Endodermal cell (in vitro differentiated cells): ENCODE data around the gene NEDD4L. TPM values are rescaled to one million over a fixed set of nuclear protein-coding genes. Genes with fewer than 3 reads are reported as not detected.
A peak's percentile ranks its signal among the peaks of the same experiment; 100 is the strongest.

Source experiments
- DNase-seq: peaks from one replicate; pipeline ENCODE4 v3.0.0-alpha.2; 2017
- H3K27ac ChIP-seq: 2 replicates; pipeline ENCODE4 v1.5.1; 2013; ENCODE audit warnings: mild to moderate bottlenecking, low read depth, low read length, moderate library complexity
- H3K27me3 ChIP-seq: 2 replicates; pipeline ENCODE4 v1.6.1; 2013; ENCODE audit warnings: mild to moderate bottlenecking, low read length, moderate library complexity; ENCODE audit not compliant: insufficient read depth, control insufficient read depth, poor library complexity, severe bottlenecking
- H3K36me3 ChIP-seq: 2 replicates; pipeline ENCODE4 v1.7.0; 2013; ENCODE audit warnings: mild to moderate bottlenecking, low read length, moderate library complexity; ENCODE audit not compliant: control insufficient read depth, insufficient read depth
- H3K4me1 ChIP-seq: one replicate; pipeline ENCODE4 v1.7.0; 2013; ENCODE audit warnings: low read length; ENCODE audit not compliant: control insufficient read depth, insufficient read depth
- H3K4me3 ChIP-seq: 2 replicates; pipeline ENCODE4 v1.5.1; 2013; ENCODE audit warnings: mild to moderate bottlenecking, low read length, moderate library complexity
- H3K9ac ChIP-seq: 2 replicates; pipeline ENCODE4 v1.6.1; 2013; ENCODE audit warnings: mild to moderate bottlenecking, low read length, moderate library complexity; ENCODE audit not compliant: poor library complexity, severe bottlenecking; ENCODE audit errors: extremely low read depth
- H3K9me3 ChIP-seq: 2 replicates; pipeline ENCODE4 v1.6.1; 2013; ENCODE audit warnings: mild to moderate bottlenecking, low read length, moderate library complexity; ENCODE audit not compliant: control insufficient read depth
- H3K27ac Mint-ChIP-seq: 2 replicates; pipeline ENCODE4 v1.8.0; 2020; ENCODE audit warnings: mixed read lengths
- H3K27me3 Mint-ChIP-seq: 2 replicates; pipeline ENCODE4 v1.8.0; 2021; ENCODE audit warnings: mild to moderate bottlenecking, mixed read lengths; ENCODE audit not compliant: insufficient read depth
- H3K36me3 Mint-ChIP-seq: 2 replicates; pipeline ENCODE4 v1.8.0; 2020; ENCODE audit warnings: low read depth, mixed read lengths
- H3K4me1 Mint-ChIP-seq: 2 replicates; pipeline ENCODE4 v1.8.0; 2020; ENCODE audit warnings: mixed read lengths
- H3K4me3 Mint-ChIP-seq: 2 replicates; pipeline ENCODE4 v1.8.0; 2020; ENCODE audit warnings: mild to moderate bottlenecking, moderate library complexity, mixed read lengths
- H3K9me3 Mint-ChIP-seq: 2 replicates; pipeline ENCODE4 v1.8.0; 2020; ENCODE audit warnings: mild to moderate bottlenecking, mixed read lengths
- WGBS, 2 experiments: methylation state at CpG; one replicate each; pipeline versions ENCODE4 v1.1.5 to v1.1.7; 2013; ENCODE audit warnings: missing lambda C conversion rate in 2 of 2, mixed read lengths in 1 of 2; ENCODE audit not compliant: insufficient coverage in 1 of 2, insufficient read length in 1 of 2; 5-methylcytosine and 5-hydroxymethylcytosine counted together
- total RNA-seq, 2 donors: library from RNA; stranded (reverse); fragmentation: NEBNext Ultra II Directional in 1 of 2; extraction: Animal tissue kit (Norgen Biotek cat#: 25700) in 1 of 2; gene quantifications; 2 replicates in 1 of 2; 3 replicates in 1 of 2; pipeline ENCODE4 v1.2.1, GENCODE V29; 2021
- TF ChIP-seq, protein P1 (sequence below): fragments of 200-600 bp; sonication (generic); conservative IDR thresholded peaks from 2 replicates; pipeline ENCODE4 v1.5.0; 2021; ENCODE audit warnings: antibody characterized with exemption, mild to moderate bottlenecking

NEDD4L gene
- total RNA-seq, 2 donors from 2014 or later = 70.5 to 75.3 TPM

DNA sequence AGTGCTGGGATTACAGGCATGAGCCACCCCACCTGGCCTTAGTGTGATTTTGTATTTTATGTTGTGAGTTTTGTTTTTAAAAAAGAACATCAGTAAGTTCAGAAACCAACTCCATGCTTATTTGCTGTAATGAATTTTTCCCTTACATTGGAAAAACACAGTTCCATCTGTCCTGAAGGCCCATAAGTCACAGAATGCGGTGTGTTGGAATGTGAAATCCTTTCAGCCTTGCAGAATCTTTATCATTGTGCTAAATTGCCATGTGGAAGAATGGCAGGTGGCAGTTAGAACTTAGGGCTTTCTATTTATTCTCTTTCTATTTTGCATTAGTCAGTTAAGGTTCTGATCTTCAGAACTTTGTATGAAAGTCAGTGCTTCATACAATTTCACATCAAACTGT is 52.6 kb downstream of the NEDD4L start:
- Mint-ChIP-seq H3K4me3 (no peak overlapping the region), H3K9me3 (no peaks in the 10 kb centered on the region), H3K27me3 (no peaks in the 10 kb centered on the region), H3K27ac (no peak overlapping the region), H3K36me3 (no peaks in the 10 kb centered on the region), H3K4me1 (peaks cover 57% of the 10 kb centered on the region)
- H3K4me3 ChIP-seq = peak overlapping the region; percentile 39
- no peaks in the 10 kb centered on the region for H3K27me3 ChIP-seq
- peak overlapping the region; percentile 14 for H3K9ac ChIP-seq
- peaks cover 12% of the 10 kb centered on the region for H3K4me1 ChIP-seq
- DNase-seq = no peak
- no peak overlapping the region for H3K27ac ChIP-seq
- WGBS, 2 experiments = 92 to 100% methylated on average over 1 of the region's 1 CpG
- H3K9me3 ChIP-seq = no peaks in the 10 kb centered on the region
- TF ChIP-seq, protein P1, sequence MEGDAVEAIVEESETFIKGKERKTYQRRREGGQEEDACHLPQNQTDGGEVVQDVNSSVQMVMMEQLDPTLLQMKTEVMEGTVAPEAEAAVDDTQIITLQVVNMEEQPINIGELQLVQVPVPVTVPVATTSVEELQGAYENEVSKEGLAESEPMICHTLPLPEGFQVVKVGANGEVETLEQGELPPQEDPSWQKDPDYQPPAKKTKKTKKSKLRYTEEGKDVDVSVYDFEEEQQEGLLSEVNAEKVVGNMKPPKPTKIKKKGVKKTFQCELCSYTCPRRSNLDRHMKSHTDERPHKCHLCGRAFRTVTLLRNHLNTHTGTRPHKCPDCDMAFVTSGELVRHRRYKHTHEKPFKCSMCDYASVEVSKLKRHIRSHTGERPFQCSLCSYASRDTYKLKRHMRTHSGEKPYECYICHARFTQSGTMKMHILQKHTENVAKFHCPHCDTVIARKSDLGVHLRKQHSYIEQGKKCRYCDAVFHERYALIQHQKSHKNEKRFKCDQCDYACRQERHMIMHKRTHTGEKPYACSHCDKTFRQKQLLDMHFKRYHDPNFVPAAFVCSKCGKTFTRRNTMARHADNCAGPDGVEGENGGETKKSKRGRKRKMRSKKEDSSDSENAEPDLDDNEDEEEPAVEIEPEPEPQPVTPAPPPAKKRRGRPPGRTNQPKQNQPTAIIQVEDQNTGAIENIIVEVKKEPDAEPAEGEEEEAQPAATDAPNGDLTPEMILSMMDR = no peak
- H3K36me3 ChIP-seq = no peaks in the 10 kb centered on the region

DNA sequence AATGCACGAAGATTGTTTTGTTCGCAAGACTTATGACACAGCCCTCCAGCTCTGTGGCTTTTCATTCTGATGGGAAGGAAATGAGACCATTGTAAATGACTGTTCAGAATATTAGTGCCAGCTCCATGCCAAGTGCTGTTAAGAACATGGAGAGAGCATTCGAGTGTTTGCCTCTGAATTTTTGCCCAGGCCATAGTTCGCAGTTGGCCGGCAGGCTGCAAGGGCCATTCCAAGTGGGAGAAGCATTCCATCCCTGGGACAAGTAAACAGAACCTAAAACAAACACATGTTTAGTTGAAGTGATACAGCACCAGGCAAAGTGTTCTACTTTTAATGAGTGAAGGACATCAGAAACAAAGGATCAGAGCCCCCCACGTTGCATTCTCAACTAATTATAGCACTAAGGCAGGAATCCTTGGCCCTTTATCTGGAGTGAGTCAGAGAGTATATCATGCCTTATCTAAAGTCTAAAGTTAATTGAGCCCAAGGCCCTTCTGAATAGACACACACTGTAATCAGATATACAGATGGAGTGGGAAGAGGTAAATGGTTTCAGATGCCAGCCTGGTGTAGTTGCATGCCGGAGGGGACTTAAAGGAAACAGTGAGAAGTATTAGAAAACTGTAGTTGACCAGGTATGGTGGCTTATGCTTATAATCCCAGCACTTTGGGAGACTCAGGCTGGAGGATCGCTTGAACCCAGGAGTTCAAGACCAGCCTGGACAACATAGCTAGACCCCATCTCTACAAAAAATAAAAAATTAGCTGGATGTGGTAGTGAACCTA is 53.3 kb downstream of the NEDD4L start:
- Histone ChIP-seq H3K4me3 (peak overlapping the region; percentile 39), H3K27me3 (no peaks in the 10 kb centered on the region), H3K36me3 (no peaks in the 10 kb centered on the region), H3K9me3 (no peaks in the 10 kb centered on the region), H3K4me1 (peaks cover 12% of the 10 kb centered on the region), H3K9ac (peak overlapping the region; percentile 14), H3K27ac (no peak overlapping the region)
- H3K4me3 Mint-ChIP-seq = no peak overlapping the region
- H3K27ac Mint-ChIP-seq = peak overlapping the region; percentile 67
- DNase-seq = no peak
- no peaks in the 10 kb centered on the region for H3K27me3 Mint-ChIP-seq
- H3K4me1 Mint-ChIP-seq = peaks cover 62% of the 10 kb centered on the region
- H3K36me3 Mint-ChIP-seq = no peaks in the 10 kb centered on the region
- H3K9me3 Mint-ChIP-seq = no peaks in the 10 kb centered on the region
- TF ChIP-seq, protein P1 = no peak
- WGBS, 2 experiments = 85 to 92% methylated on average over 5 to 8 of the region's 8 CpGs

DNA sequence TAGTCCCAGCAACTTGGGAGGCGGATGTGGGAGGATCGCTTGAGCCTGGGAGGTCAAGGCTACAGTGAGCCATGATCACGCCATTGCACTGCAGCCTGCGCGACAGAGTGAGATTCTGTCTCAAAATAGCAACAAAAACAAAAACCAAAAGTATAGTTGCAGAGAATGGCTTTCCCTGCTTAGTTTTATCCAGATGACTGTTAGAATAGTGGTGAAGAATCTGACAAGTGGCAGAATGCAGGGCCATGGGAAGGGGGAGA is 53.8 kb downstream of the NEDD4L start:
- H3K36me3 Mint-ChIP-seq = no peaks in the 10 kb centered on the region
- Histone ChIP-seq H3K36me3 (no peaks in the 10 kb centered on the region), H3K9ac (no peak overlapping the region), H3K4me3 (no peak overlapping the region), H3K4me1 (peaks cover 12% of the 10 kb centered on the region), H3K9me3 (no peaks in the 10 kb centered on the region), H3K27ac (no peak overlapping the region), H3K27me3 (no peaks in the 10 kb centered on the region)
- H3K27me3 Mint-ChIP-seq = no peaks in the 10 kb centered on the region
- TF ChIP-seq, protein P1 = no peak
- 95 to 97% methylated on average over 4 to 5 of the region's 5 CpGs for WGBS, 2 experiments
- peaks cover 63% of the 10 kb centered on the region for H3K4me1 Mint-ChIP-seq
- H3K9me3 Mint-ChIP-seq = no peaks in the 10 kb centered on the region
- H3K4me3 Mint-ChIP-seq = no peak overlapping the region
- H3K27ac Mint-ChIP-seq = no peak overlapping the region
- no peak for DNase-seq
